Mucosa of rectum (tissue), 2 donors: ENCODE data around the gene SMAD3.

ENCODE experiments used
- H3K27ac ChIP-seq, 2 donors: one replicate each; pipeline ENCODE4 v1.7.0; 2013; ENCODE audit warnings: inconsistent platforms in 2 of 2, low read depth in 2 of 2, low read length in 2 of 2
- H3K27me3 ChIP-seq, 2 donors: one replicate each; pipeline ENCODE4 v1.7.0; 2013; ENCODE audit warnings: low read length in 2 of 2; ENCODE audit not compliant: control insufficient read depth in 2 of 2, insufficient read depth in 2 of 2
- H3K36me3 ChIP-seq, 2 donors: one replicate each; pipeline ENCODE4 v1.7.0; 2013; ENCODE audit warnings: low read length in 2 of 2; ENCODE audit not compliant: control insufficient read depth in 2 of 2, insufficient read depth in 2 of 2
- H3K4me1 ChIP-seq, 2 donors: one replicate each; pipeline ENCODE4 v1.7.0; 2013; ENCODE audit warnings: low read length in 2 of 2, mild to moderate bottlenecking in 1 of 2; ENCODE audit not compliant: control insufficient read depth in 2 of 2, insufficient read depth in 2 of 2
- H3K4me3 ChIP-seq, 2 donors: one replicate each; pipeline ENCODE4 v1.7.0; 2013; ENCODE audit warnings: low read length in 2 of 2
- H3K9ac ChIP-seq, 2 donors: one replicate each; pipeline ENCODE4 v1.7.0; 2013; ENCODE audit warnings: low read length in 2 of 2, low read depth in 1 of 2, mild to moderate bottlenecking in 1 of 2
- H3K9me3 ChIP-seq, 2 donors: one replicate each; pipeline ENCODE4 v1.7.0; 2013; ENCODE audit warnings: low read length in 2 of 2; ENCODE audit not compliant: control insufficient read depth in 2 of 2
- donor health status: healthy.
- donor health status: Normal muscosa, but diverticular disease.

The SMAD3 gene

GRCh38 chr15:67188551-67189218, 123.3 kb downstream of the SMAD3 start:
- peaks cover 2 to 12% of the 10 kb centered on the region in 2 donors for H3K4me1 ChIP-seq

GRCh38 chr15:67189326-67190051, 124.1 kb downstream of the SMAD3 start:
- Histone ChIP-seq H3K27ac (peak overlapping the region; percentile 53 to 56), H3K9ac (no peak overlapping the region), H3K4me3 (no peak overlapping the region), H3K9me3 (no peaks in the 10 kb centered on the region), H3K36me3 (peaks cover 52 to 60% of the 10 kb centered on the region in 2 donors), H3K4me1 (peaks cover 2 to 12% of the 10 kb centered on the region in 2 donors), H3K27me3 (no peaks in the 10 kb centered on the region)

More at GRCh38 chr15:67188551-67189218, 123.3 kb downstream of the SMAD3 start:
- H3K9ac ChIP-seq, result no peak overlapping the region
- H3K36me3 ChIP-seq, result peaks cover 49 to 57% of the 10 kb centered on the region in 2 donors
- H3K27me3 ChIP-seq, result no peaks in the 10 kb centered on the region
- no peak overlapping the region for H3K4me3 ChIP-seq
- no peaks in the 10 kb centered on the region for H3K9me3 ChIP-seq
- peak overlapping the region; percentile 53 to 56 for H3K27ac ChIP-seq

GRCh38 chr15:67190326-67190725, 124.9 kb downstream of the SMAD3 start:
- Histone ChIP-seq H3K27ac (peak overlapping the region in 1 of 2 donors; percentile 56), H3K36me3 (peaks cover 44 to 59% of the 10 kb centered on the region in 2 donors), H3K9me3 (no peaks in the 10 kb centered on the region), H3K27me3 (no peaks in the 10 kb centered on the region), H3K9ac (no peak overlapping the region), H3K4me1 (peaks cover 2 to 12% of the 10 kb centered on the region in 2 donors), H3K4me3 (no peak overlapping the region)

GRCh38 chr15:67190813-67191212, 125.4 kb downstream of the SMAD3 start:
- H3K27ac ChIP-seq, result no peak overlapping the region
- peaks cover 44 to 55% of the 10 kb centered on the region in 2 donors for H3K36me3 ChIP-seq
- no peak overlapping the region for H3K4me3 ChIP-seq
- H3K9me3 ChIP-seq, result no peaks in the 10 kb centered on the region
- peaks cover 2 to 11% of the 10 kb centered on the region in 2 donors for H3K4me1 ChIP-seq
- no peak overlapping the region for H3K9ac ChIP-seq
- no peaks in the 10 kb centered on the region for H3K27me3 ChIP-seq

GRCh38 chr15:67192185-67192820, 126.9 kb downstream of the SMAD3 start:
- peaks cover 41 to 46% of the 10 kb centered on the region in 2 donors for H3K36me3 ChIP-seq
- no peaks in the 10 kb centered on the region for H3K9me3 ChIP-seq
- no peak overlapping the region for H3K9ac ChIP-seq
- no peak overlapping the region for H3K27ac ChIP-seq
- H3K27me3 ChIP-seq, result no peaks in the 10 kb centered on the region
- H3K4me3 ChIP-seq, result no peak overlapping the region
- peaks cover 4 to 13% of the 10 kb centered on the region in 2 donors for H3K4me1 ChIP-seq

GRCh38 chr15:67193223-67193990, 128.0 kb downstream of the SMAD3 start:
- H3K9ac ChIP-seq, result no peak overlapping the region
- no peaks in the 10 kb centered on the region for H3K27me3 ChIP-seq
- H3K4me1 ChIP-seq, result peaks cover 5 to 13% of the 10 kb centered on the region in 2 donors
- no peak overlapping the region for H3K27ac ChIP-seq
- no peak overlapping the region for H3K4me3 ChIP-seq
- H3K9me3 ChIP-seq, result no peaks in the 10 kb centered on the region
- H3K36me3 ChIP-seq, result peaks cover 37 to 39% of the 10 kb centered on the region in 2 donors

GRCh38 chr15:67194171-67195114, 129.0 kb downstream of the SMAD3 start:
- Histone ChIP-seq H3K36me3 (peaks cover 30 to 32% of the 10 kb centered on the region in 2 donors), H3K4me3 (no peak overlapping the region), H3K4me1 (peaks cover 5 to 7% of the 10 kb centered on the region in 2 donors), H3K27me3 (no peaks in the 10 kb centered on the region), H3K9me3 (no peaks in the 10 kb centered on the region), H3K27ac (no peak overlapping the region), H3K9ac (no peak overlapping the region)

- no peak overlapping the region for H3K9ac ChIP-seq
- H3K27ac ChIP-seq, result no peak overlapping the region
- no peaks in the 10 kb centered on the region for H3K9me3 ChIP-seq
- H3K4me1 ChIP-seq, result peaks cover 5 to 7% of the 10 kb centered on the region in 2 donors
- no peaks in the 10 kb centered on the region for H3K27me3 ChIP-seq
- peaks cover 26 to 29% of the 10 kb centered on the region in 2 donors for H3K36me3 ChIP-seq
- H3K4me3 ChIP-seq, result no peak overlapping the region
These were observed 129.9 kb downstream of the SMAD3 start for GRCh38 chr15:67195305-67195704.

GRCh38 chr15:67196222-67196621, 130.8 kb downstream of the SMAD3 start:
- Histone ChIP-seq H3K9ac (no peak overlapping the region), H3K4me1 (peaks cover 4 to 5% of the 10 kb centered on the region in 2 donors), H3K27ac (peak overlapping the region in 1 of 2 donors; percentile 45), H3K27me3 (no peaks in the 10 kb centered on the region), H3K9me3 (no peaks in the 10 kb centered on the region), H3K4me3 (no peak overlapping the region), H3K36me3 (peaks cover 22 to 25% of the 10 kb centered on the region in 2 donors)
